ENCODE data around the gene PRR23A. TPM values are rescaled to one million over a fixed set of nuclear protein-coding genes. Genes with fewer than 3 reads are reported as not detected.

Gene PRR23A
- total RNA-seq, 4 donors from 2014 or later = not detected

DNA sequence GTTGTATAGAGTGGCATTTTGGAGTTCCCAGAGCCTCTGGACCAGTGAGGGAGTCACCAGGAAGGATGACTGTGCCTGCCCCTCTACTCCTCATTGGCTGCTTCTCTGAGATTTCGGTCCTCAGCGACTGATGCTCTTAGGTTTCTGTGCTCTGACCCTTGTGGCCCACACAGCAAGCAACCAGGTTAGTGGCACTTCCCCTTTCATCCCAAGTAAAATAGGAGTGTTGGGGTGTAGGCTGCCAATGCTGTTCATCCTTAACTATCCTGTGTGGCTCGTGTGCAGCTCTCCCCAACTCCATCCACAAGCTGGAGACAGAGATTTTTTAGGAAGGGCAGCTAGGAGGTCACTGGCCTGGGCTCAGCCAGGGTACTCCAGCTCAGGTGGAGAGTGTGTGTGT, 21.3 kb downstream of the PRR23A start:
- Histone ChIP-seq H3K4me3 (no peak overlapping the region), H3K27ac (no peak overlapping the region), H3K27me3 (no peaks in the 10 kb centered on the region), H3K9me3 (no peaks in the 10 kb centered on the region), H3K36me3 (no peaks in the 10 kb centered on the region), H3K4me1 (no peaks in the 10 kb centered on the region)
- no peak for TF ChIP-seq EP300 (IDR thresholded peaks at IDR 0.05)
- no peak for TF ChIP-seq POLR2A (IDR thresholded peaks at IDR 0.05)
- TF ChIP-seq, protein P1, sequence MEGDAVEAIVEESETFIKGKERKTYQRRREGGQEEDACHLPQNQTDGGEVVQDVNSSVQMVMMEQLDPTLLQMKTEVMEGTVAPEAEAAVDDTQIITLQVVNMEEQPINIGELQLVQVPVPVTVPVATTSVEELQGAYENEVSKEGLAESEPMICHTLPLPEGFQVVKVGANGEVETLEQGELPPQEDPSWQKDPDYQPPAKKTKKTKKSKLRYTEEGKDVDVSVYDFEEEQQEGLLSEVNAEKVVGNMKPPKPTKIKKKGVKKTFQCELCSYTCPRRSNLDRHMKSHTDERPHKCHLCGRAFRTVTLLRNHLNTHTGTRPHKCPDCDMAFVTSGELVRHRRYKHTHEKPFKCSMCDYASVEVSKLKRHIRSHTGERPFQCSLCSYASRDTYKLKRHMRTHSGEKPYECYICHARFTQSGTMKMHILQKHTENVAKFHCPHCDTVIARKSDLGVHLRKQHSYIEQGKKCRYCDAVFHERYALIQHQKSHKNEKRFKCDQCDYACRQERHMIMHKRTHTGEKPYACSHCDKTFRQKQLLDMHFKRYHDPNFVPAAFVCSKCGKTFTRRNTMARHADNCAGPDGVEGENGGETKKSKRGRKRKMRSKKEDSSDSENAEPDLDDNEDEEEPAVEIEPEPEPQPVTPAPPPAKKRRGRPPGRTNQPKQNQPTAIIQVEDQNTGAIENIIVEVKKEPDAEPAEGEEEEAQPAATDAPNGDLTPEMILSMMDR (IDR thresholded peaks at IDR 0.05) = no peak
- 50 to 53% methylated on average over 3 of the region's 3 CpGs for WGBS, 2 donors
- no peak for DNase-seq (ENCODE audit: low spot score in 2 of 2)

- TF ChIP-seq, protein P1 (IDR thresholded peaks at IDR 0.05) = no peak
- TF ChIP-seq EP300 (IDR thresholded peaks at IDR 0.05) = no peak
- no peak for DNase-seq (ENCODE audit: low spot score in 2 of 2)
- H3K27me3 ChIP-seq = no peaks in the 10 kb centered on the region
- no peaks in the 10 kb centered on the region for H3K9me3 ChIP-seq
- no peaks in the 10 kb centered on the region for H3K4me1 ChIP-seq
- H3K36me3 ChIP-seq = no peaks in the 10 kb centered on the region
- no peak overlapping the region for H3K27ac ChIP-seq
- H3K4me3 ChIP-seq = no peak overlapping the region
Observed at GRCh38 chr3:138976047-138976446, 30.0 kb downstream of the PRR23A start.

GRCh38 chr3:138975351-138975750, 30.7 kb downstream of the PRR23A start:
- Histone ChIP-seq H3K27ac (no peak overlapping the region), H3K36me3 (no peaks in the 10 kb centered on the region), H3K9me3 (no peaks in the 10 kb centered on the region), H3K27me3 (no peaks in the 10 kb centered on the region), H3K4me3 (no peak overlapping the region), H3K4me1 (no peaks in the 10 kb centered on the region)
- TF ChIP-seq EP300 (IDR thresholded peaks at IDR 0.05) (no peak), POLR2A (IDR thresholded peaks at IDR 0.05) (no peak)
- DNase-seq (ENCODE audit: low spot score in 2 of 2) = no peak
- 80 to 90% methylated on average over 8 of the region's 8 CpGs for WGBS, 2 donors

GRCh38 chr3:138974462-138974861, 31.6 kb downstream of the PRR23A start:
- no peaks in the 10 kb centered on the region for H3K9me3 ChIP-seq
- H3K4me3 ChIP-seq = no peak overlapping the region
- no peak overlapping the region for H3K27ac ChIP-seq
- no peak for TF ChIP-seq POLR2A (IDR thresholded peaks at IDR 0.05)
- no peak for TF ChIP-seq EP300 (IDR thresholded peaks at IDR 0.05)
- TF ChIP-seq, protein P1 (IDR thresholded peaks at IDR 0.05) = no peak
- no peaks in the 10 kb centered on the region for H3K4me1 ChIP-seq
- no peaks in the 10 kb centered on the region for H3K36me3 ChIP-seq
- WGBS, 2 donors = 66 to 71% methylated on average over 5 of the region's 5 CpGs
- no peak for DNase-seq (ENCODE audit: low spot score in 2 of 2)
- H3K27me3 ChIP-seq = no peaks in the 10 kb centered on the region

DNA sequence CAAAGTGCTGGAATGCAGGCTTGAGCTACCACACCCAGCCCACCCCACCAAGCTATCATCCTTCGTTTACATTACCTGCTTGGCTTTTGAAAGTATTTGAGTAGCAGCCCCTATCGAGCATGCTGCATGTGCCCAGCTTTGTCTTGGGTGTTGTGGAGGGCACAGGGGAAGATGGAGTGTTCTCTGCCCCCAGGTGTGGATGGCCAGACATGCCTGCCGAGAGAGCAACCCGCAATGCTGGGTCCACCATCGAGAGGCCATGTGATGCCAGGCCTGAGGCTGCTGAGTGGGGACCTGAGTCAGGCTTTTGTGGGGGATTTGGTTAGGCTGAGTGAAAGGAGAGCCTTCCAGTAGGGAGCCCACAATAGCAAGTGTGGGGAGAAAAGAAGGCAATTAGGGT, 33.1 kb downstream of the PRR23A start:
- TF ChIP-seq POLR2A (IDR thresholded peaks at IDR 0.05) (no peak), EP300 (IDR thresholded peaks at IDR 0.05) (no peak)
- TF ChIP-seq, protein P1 (IDR thresholded peaks at IDR 0.05) = no peak
- DNase-seq (ENCODE audit: low spot score in 2 of 2) = no peak
- no peak overlapping the region for H3K27ac ChIP-seq
- no peaks in the 10 kb centered on the region for H3K36me3 ChIP-seq
- H3K4me3 ChIP-seq = no peak overlapping the region
- WGBS, 2 donors = 80 to 81% methylated on average over 5 of the region's 5 CpGs
- H3K9me3 ChIP-seq = no peaks in the 10 kb centered on the region
- H3K4me1 ChIP-seq = no peaks in the 10 kb centered on the region
- no peaks in the 10 kb centered on the region for H3K27me3 ChIP-seq

- H3K27me3 ChIP-seq = no peaks in the 10 kb centered on the region
- TF ChIP-seq, protein P1 (IDR thresholded peaks at IDR 0.05) = no peak
- no peak for TF ChIP-seq EP300 (IDR thresholded peaks at IDR 0.05)
- DNase-seq (ENCODE audit: low spot score in 2 of 2) = no peak
- H3K27ac ChIP-seq = no peak overlapping the region
- H3K4me3 ChIP-seq = no peak overlapping the region
- H3K36me3 ChIP-seq = no peaks in the 10 kb centered on the region
- H3K9me3 ChIP-seq = no peaks in the 10 kb centered on the region
- H3K4me1 ChIP-seq = no peaks in the 10 kb centered on the region
- WGBS, 2 donors = 52 to 74% methylated on average over 6 of the region's 6 CpGs
Observed at GRCh38 chr3:138971766-138972320, 34.2 kb downstream of the PRR23A start.

All from tibial nerve (tissue), 4 donors.